ENCODE data around the gene PRKCH. TPM values are rescaled to one million over a fixed set of nuclear protein-coding genes. Genes with fewer than 3 reads are reported as not detected.

The PRKCH gene
- 2.0 TPM for polyA plus RNA-seq (2013, experiment 1 of 2)
- polyA plus RNA-seq (2013, experiment 2 of 2) = 2.1 TPM

- Histone ChIP-seq H3K4me1 (ENCODE audit: insufficient read depth, low read length) (no peaks in the 10 kb centered on the region; the same call in 1 of the 2 replicates), H3K27ac (ENCODE audit: low read depth, low read length) (no peak within 1 kb of the TSS), H3K36me3 (ENCODE audit: insufficient read depth, low read length) (no peaks in the 10 kb centered on the region), H3K27me3 (ENCODE audit: insufficient read depth, low read length) (peaks cover 46% of the 10 kb centered on the region), H3K9me3 (ENCODE audit: insufficient read depth, low read depth, low read length) (0 out of 2 replicates have a peak, but pooled peaks cover 5% of the 10 kb centered on the region), H3K9ac (ENCODE audit: low read depth, low read length) (peak within 1 kb of the TSS; percentile 47; the same call in 1 of the 2 replicates), H3K4me3 (ENCODE audit: low read length) (peak within 1 kb of the TSS; percentile 60)
- 1% methylated on average over 66 of the region's 66 CpGs for WGBS
Measured at GRCh38 chr14:61321385-61322010, at the start of gene PRKCH. TSS of gene PRKCH (plus strand) at chr14:61321579. CDS start at chr14:61322102, 523 bp downstream.

GRCh38 chr14:61277232-61277631 lies 44.1 kb upstream of the PRKCH start:
- H3K36me3 ChIP-seq (ENCODE audit: insufficient read depth, low read length) = no peaks in the 10 kb centered on the region
- no peaks in the 10 kb centered on the region for H3K4me1 ChIP-seq (ENCODE audit: insufficient read depth, low read length)
- H3K9me3 ChIP-seq (ENCODE audit: insufficient read depth, low read depth, low read length) = no peaks in the 10 kb centered on the region
- H3K27ac ChIP-seq (ENCODE audit: low read depth, low read length) = no peak overlapping the region
- WGBS = 57% methylated on average over 1 of the region's 1 CpG
- peaks cover 52% of the 10 kb centered on the region for H3K27me3 ChIP-seq (ENCODE audit: insufficient read depth, low read length)
- H3K4me3 ChIP-seq (ENCODE audit: low read length) = no peak overlapping the region
- no peak overlapping the region for H3K9ac ChIP-seq (ENCODE audit: low read depth, low read length)

GRCh38 chr14:61277784-61278183 lies 43.6 kb upstream of the PRKCH start:
- H3K4me3 ChIP-seq (ENCODE audit: low read length) = no peak overlapping the region
- H3K4me1 ChIP-seq (ENCODE audit: insufficient read depth, low read length) = no peaks in the 10 kb centered on the region
- no peaks in the 10 kb centered on the region for H3K9me3 ChIP-seq (ENCODE audit: insufficient read depth, low read depth, low read length)
- H3K27ac ChIP-seq (ENCODE audit: low read depth, low read length) = no peak overlapping the region
- 90% methylated on average over 4 of the region's 4 CpGs for WGBS
- H3K36me3 ChIP-seq (ENCODE audit: insufficient read depth, low read length) = no peaks in the 10 kb centered on the region
- H3K27me3 ChIP-seq (ENCODE audit: insufficient read depth, low read length) = peaks cover 58% of the 10 kb centered on the region
- no peak overlapping the region for H3K9ac ChIP-seq (ENCODE audit: low read depth, low read length)

- Histone ChIP-seq H3K36me3 (ENCODE audit: insufficient read depth, low read length) (no peaks in the 10 kb centered on the region), H3K27ac (ENCODE audit: low read depth, low read length) (no peak overlapping the region), H3K4me1 (ENCODE audit: insufficient read depth, low read length) (no peaks in the 10 kb centered on the region), H3K4me3 (ENCODE audit: low read length) (no peak overlapping the region), H3K9me3 (ENCODE audit: insufficient read depth, low read depth, low read length) (no peaks in the 10 kb centered on the region), H3K27me3 (ENCODE audit: insufficient read depth, low read length) (peaks cover 67% of the 10 kb centered on the region), H3K9ac (ENCODE audit: low read depth, low read length) (no peak overlapping the region)
- 88% methylated on average over 5 of the region's 5 CpGs for WGBS
Measured at GRCh38 chr14:61279082-61279481, 42.3 kb upstream of the PRKCH start.

- peak overlapping the region; percentile 63 for H3K4me3 ChIP-seq (ENCODE audit: low read length)
Measured at GRCh38 chr14:61280092-61280525, 41.3 kb upstream of the PRKCH start.

GRCh38 chr14:61280526-61281185 lies 40.7 kb upstream of the PRKCH start:
- Histone ChIP-seq H3K9ac (ENCODE audit: low read depth, low read length) (peak overlapping the region; percentile 39), H3K4me1 (ENCODE audit: insufficient read depth, low read length) (no peaks in the 10 kb centered on the region), H3K27ac (ENCODE audit: low read depth, low read length) (no peak overlapping the region), H3K27me3 (ENCODE audit: insufficient read depth, low read length) (peaks cover 67% of the 10 kb centered on the region), H3K36me3 (ENCODE audit: insufficient read depth, low read length) (no peaks in the 10 kb centered on the region), H3K9me3 (ENCODE audit: insufficient read depth, low read depth, low read length) (no peaks in the 10 kb centered on the region), H3K4me3 (ENCODE audit: low read length) (peak overlapping the region; percentile 63)
- WGBS = 1% methylated on average over 81 of the region's 81 CpGs

More at GRCh38 chr14:61280092-61280525, 41.3 kb upstream of the PRKCH start:
- 0 out of 2 replicates have a peak overlapping the region, but pooled peaks have one; percentile 39 for H3K9ac ChIP-seq (ENCODE audit: low read depth, low read length)
- 14% methylated on average over 47 of the region's 47 CpGs for WGBS
- no peak overlapping the region for H3K27ac ChIP-seq (ENCODE audit: low read depth, low read length)
- H3K36me3 ChIP-seq (ENCODE audit: insufficient read depth, low read length) = no peaks in the 10 kb centered on the region
- H3K9me3 ChIP-seq (ENCODE audit: insufficient read depth, low read depth, low read length) = no peaks in the 10 kb centered on the region
- peaks cover 67% of the 10 kb centered on the region for H3K27me3 ChIP-seq (ENCODE audit: insufficient read depth, low read length)
- H3K4me1 ChIP-seq (ENCODE audit: insufficient read depth, low read length) = no peaks in the 10 kb centered on the region

- H3K4me3 ChIP-seq (ENCODE audit: low read length) = peak within 1 kb of the TSS; percentile 63
Measured at GRCh38 chr14:61281186-61281947, 40.0 kb upstream of the PRKCH start, which contains the start of gene TMEM30B. TSS of gene TMEM30B (minus strand) at chr14:61281338. CDS start at chr14:61281147, 191 bp downstream.

GRCh38 chr14:61281948-61282275 lies 39.5 kb upstream of the PRKCH start:
- peak overlapping the region; percentile 63 for H3K4me3 ChIP-seq (ENCODE audit: low read length)
- H3K27me3 ChIP-seq (ENCODE audit: insufficient read depth, low read length) = peaks cover 67% of the 10 kb centered on the region
- no peak overlapping the region for H3K27ac ChIP-seq (ENCODE audit: low read depth, low read length)

More at GRCh38 chr14:61281186-61281947, 40.0 kb upstream of the PRKCH start, which contains the start of gene TMEM30B:
- Histone ChIP-seq H3K27me3 (ENCODE audit: insufficient read depth, low read length) (peaks cover 67% of the 10 kb centered on the region), H3K27ac (ENCODE audit: low read depth, low read length) (no peak within 1 kb of the TSS), H3K36me3 (ENCODE audit: insufficient read depth, low read length) (no peaks in the 10 kb centered on the region), H3K9me3 (ENCODE audit: insufficient read depth, low read depth, low read length) (no peaks in the 10 kb centered on the region), H3K4me1 (ENCODE audit: insufficient read depth, low read length) (0 out of 2 replicates have a peak, but pooled peaks cover 2% of the 10 kb centered on the region), H3K9ac (ENCODE audit: low read depth, low read length) (peak within 1 kb of the TSS; percentile 39)
- 20% methylated on average over 43 of the region's 43 CpGs for WGBS

GRCh38 chr14:61282746-61283145 lies 38.6 kb upstream of the PRKCH start:
- Histone ChIP-seq H3K36me3 (ENCODE audit: insufficient read depth, low read length) (no peaks in the 10 kb centered on the region), H3K4me3 (ENCODE audit: low read length) (no peak overlapping the region), H3K27me3 (ENCODE audit: insufficient read depth, low read length) (peaks cover 65% of the 10 kb centered on the region), H3K9ac (ENCODE audit: low read depth, low read length) (no peak overlapping the region), H3K4me1 (ENCODE audit: insufficient read depth, low read length) (0 out of 2 replicates have a peak, but pooled peaks cover 2% of the 10 kb centered on the region), H3K9me3 (ENCODE audit: insufficient read depth, low read depth, low read length) (no peaks in the 10 kb centered on the region), H3K27ac (ENCODE audit: low read depth, low read length) (no peak overlapping the region)
- no CpG with 5 or more reads among the region's 2 CpGs for WGBS

More at GRCh38 chr14:61281948-61282275, 39.5 kb upstream of the PRKCH start:
- Histone ChIP-seq H3K9ac (ENCODE audit: low read depth, low read length) (no peak overlapping the region), H3K9me3 (ENCODE audit: insufficient read depth, low read depth, low read length) (no peaks in the 10 kb centered on the region), H3K4me1 (ENCODE audit: insufficient read depth, low read length) (0 out of 2 replicates have a peak, but pooled peaks cover 2% of the 10 kb centered on the region), H3K36me3 (ENCODE audit: insufficient read depth, low read length) (no peaks in the 10 kb centered on the region)
- WGBS = 83% methylated on average over 1 of the region's 1 CpG

GRCh38 chr14:61284001-61284400 lies 37.4 kb upstream of the PRKCH start:
- WGBS = 92% methylated on average over 3 of the region's 3 CpGs
- peaks cover 53% of the 10 kb centered on the region for H3K27me3 ChIP-seq (ENCODE audit: insufficient read depth, low read length)
- H3K9me3 ChIP-seq (ENCODE audit: insufficient read depth, low read depth, low read length) = no peaks in the 10 kb centered on the region
- H3K9ac ChIP-seq (ENCODE audit: low read depth, low read length) = no peak overlapping the region
- no peak overlapping the region for H3K4me3 ChIP-seq (ENCODE audit: low read length)
- H3K36me3 ChIP-seq (ENCODE audit: insufficient read depth, low read length) = no peaks in the 10 kb centered on the region
- H3K27ac ChIP-seq (ENCODE audit: low read depth, low read length) = no peak overlapping the region
- H3K4me1 ChIP-seq (ENCODE audit: insufficient read depth, low read length) = 0 out of 2 replicates have a peak, but pooled peaks cover 2% of the 10 kb centered on the region
